Spinal cord (tissue), 10 donors: ENCODE results near the gene NDUFA11. TPM values are rescaled to one million over a fixed set of nuclear protein-coding genes. Genes with fewer than 3 reads are reported as not detected.

Source experiments
- DNase-seq, 6 donors: peaks; one replicate each; pipeline versions ENCODE4 v3.0.0 to v3.0.0-alpha.2; 2013 to 2015; ENCODE audit warnings: low spot score in 6 of 6, low read depth in 4 of 6
- H3K27ac ChIP-seq: one replicate; pipeline ENCODE4 v1.5.1; 2013; ENCODE audit warnings: low read depth, low read length, control low read depth
- H3K27me3 ChIP-seq: one replicate; pipeline ENCODE4 v1.6.1; 2013; ENCODE audit warnings: low read length; ENCODE audit not compliant: control insufficient read depth, insufficient read depth
- H3K36me3 ChIP-seq: one replicate; pipeline ENCODE4 v1.6.1; 2013; ENCODE audit warnings: low read length; ENCODE audit not compliant: control insufficient read depth, insufficient read depth
- H3K4me1 ChIP-seq: one replicate; pipeline ENCODE4 v1.6.1; 2013; ENCODE audit warnings: low read length; ENCODE audit not compliant: control insufficient read depth, insufficient read depth
- H3K4me3 ChIP-seq: one replicate; pipeline ENCODE4 v1.5.1; 2013; ENCODE audit warnings: low read depth, low read length, control low read depth
- H3K9me3 ChIP-seq: one replicate; pipeline ENCODE4 v1.6.1; 2013; ENCODE audit warnings: low read length; ENCODE audit not compliant: control insufficient read depth, insufficient read depth
- WGBS: methylation state at CpG from one replicate; pipeline ENCODE4 v1.1.5; 2013; ENCODE audit warnings: missing lambda C conversion rate; ENCODE audit not compliant: insufficient coverage; 5-methylcytosine and 5-hydroxymethylcytosine counted together
- long read RNA-seq, 4 donors: transcript quantifications; one replicate each; lab custom pipeline, GENCODE V29; 2026
- polyA plus RNA-seq, 2 donors: library from polyadenylated mRNA; unstranded; fragments of 120-200 nt; gene quantifications; one replicate each; pipeline ENCODE4 v1.2.1, GENCODE V29; 2013; ENCODE audit not compliant: insufficient read length in 2 of 2
- total RNA-seq, 2 donors: library from RNA; depleted of rRNA in 1 of 2; stranded (reverse); fragments of 120-200 nt in 1 of 2; fragments of >200 nt in 1 of 2; gene quantifications; one replicate each; pipeline versions ENCODE4 v1.2.3 to v1.2.4, GENCODE V29; 2013 to 2014
- donor health status: healthy.

Gene NDUFA11
- total RNA-seq (100 to 1,000 TPM in 1 of 2 donors, 10 to 100 TPM in 1; 63.6 to 304 TPM), polyA plus RNA-seq (100 to 1,000 TPM; 254 to 262 TPM)
- long read RNA-seq, donor 1, transcript NDUFA11-204 (2 exons, 403 nt): minor isoform, 8 of 268 reads
- long read RNA-seq, donor 1, transcript NDUFA11-205 (3 exons, 2,154 nt): minor isoform, 6 of 268 reads
- long read RNA-seq, donor 1, transcript NDUFA11-201 (4 exons, 539 nt): major isoform, 232 of 268 reads
- long read RNA-seq, donor 1, transcript NDUFA11-206 (5 exons, 657 nt): minor isoform, 8 of 268 reads
- long read RNA-seq, donor 1, partial matches to known transcripts: 14 of 268 reads
- long read RNA-seq, donor 1, other reads (novel, unspliced or antisense): 0 of 268 reads
- long read RNA-seq, donor 2, transcript NDUFA11-201 (4 exons, 539 nt): major isoform, 128 of 137 reads
- long read RNA-seq, donor 2, partial matches to known transcripts: 0 of 137 reads
- long read RNA-seq, donor 2, other reads (novel, unspliced or antisense): 0 of 137 reads
- long read RNA-seq, donor 3, transcript NDUFA11-206 (5 exons, 657 nt): minor isoform, 6 of 176 reads
- long read RNA-seq, donor 3, transcript NDUFA11-201 (4 exons, 539 nt): major isoform, 163 of 176 reads
- long read RNA-seq, donor 3, transcript NDUFA11-205 (3 exons, 2,154 nt): minor isoform, 5 of 176 reads
- long read RNA-seq, donor 3, partial matches to known transcripts: 0 of 176 reads
- long read RNA-seq, donor 3, other reads (novel, unspliced or antisense): 0 of 176 reads
- long read RNA-seq, donor 4, transcript NDUFA11-201 (4 exons, 539 nt): major isoform, 323 of 351 reads
- long read RNA-seq, donor 4, transcript NDUFA11-205 (3 exons, 2,154 nt): minor isoform, 11 of 351 reads
- long read RNA-seq, donor 4, transcript NDUFA11-204 (2 exons, 403 nt): minor isoform, 13 of 351 reads
- long read RNA-seq, donor 4, partial matches to known transcripts: 0 of 351 reads
- long read RNA-seq, donor 4, other reads (novel, unspliced or antisense): 0 of 351 reads

- Histone ChIP-seq H3K36me3 (peaks cover 27% of the 10 kb centered on the region), H3K27ac (peak within 1 kb of the TSS; percentile 94)
- under 1% methylated on average over 57 of the region's 57 CpGs for WGBS
These were observed at the start of gene NDUFA11 for GRCh38 chr19:5903624-5904351. TSS of gene NDUFA11 (minus strand) at chr19:5903790. CDS start at chr19:5903708, 82 bp downstream.

GRCh38 chr19:5953030-5953589 is 49.5 kb upstream of the NDUFA11 start:
- WGBS: 51% methylated on average over 4 of the region's 5 CpGs
- no peak for DNase-seq
- H3K27me3 ChIP-seq: no peaks in the 10 kb centered on the region
- no peak overlapping the region for H3K27ac ChIP-seq
- peaks cover 74% of the 10 kb centered on the region for H3K4me1 ChIP-seq
- no peak overlapping the region for H3K4me3 ChIP-seq
- peaks cover 13% of the 10 kb centered on the region for H3K36me3 ChIP-seq
- H3K9me3 ChIP-seq: no peaks in the 10 kb centered on the region

More at GRCh38 chr19:5903624-5904351, at the start of gene NDUFA11:
- no peaks in the 10 kb centered on the region for H3K27me3 ChIP-seq
- H3K4me1 ChIP-seq: peaks cover 31% of the 10 kb centered on the region
- peak; percentile 88 to 99 (median 96) for DNase-seq
- peak within 1 kb of the TSS; percentile 94 for H3K4me3 ChIP-seq
- H3K9me3 ChIP-seq: no peaks in the 10 kb centered on the region

GRCh38 chr19:5952193-5953029 is 48.8 kb upstream of the NDUFA11 start:
- Histone ChIP-seq H3K9me3 (no peaks in the 10 kb centered on the region), H3K36me3 (peaks cover 13% of the 10 kb centered on the region), H3K4me3 (no peak overlapping the region), H3K27me3 (no peaks in the 10 kb centered on the region), H3K27ac (no peak overlapping the region), H3K4me1 (peaks cover 80% of the 10 kb centered on the region)
- no peak for DNase-seq
- WGBS: 62% methylated on average over 10 of the region's 18 CpGs

GRCh38 chr19:5951338-5951861 is 47.8 kb upstream of the NDUFA11 start:
- 41% methylated on average over 17 of the region's 19 CpGs for WGBS
- Histone ChIP-seq H3K27me3 (no peaks in the 10 kb centered on the region), H3K4me1 (peaks cover 82% of the 10 kb centered on the region), H3K36me3 (peaks cover 12% of the 10 kb centered on the region), H3K4me3 (no peak overlapping the region), H3K27ac (peak overlapping the region; percentile 47), H3K9me3 (no peaks in the 10 kb centered on the region)
- DNase-seq: no peak

- DNase-seq: no peak
- H3K27ac ChIP-seq: peak overlapping the region; percentile 47
- peaks cover 18% of the 10 kb centered on the region for H3K36me3 ChIP-seq
- no CpG with 5 or more reads among the region's 3 CpGs for WGBS
- H3K9me3 ChIP-seq: no peaks in the 10 kb centered on the region
- H3K27me3 ChIP-seq: no peaks in the 10 kb centered on the region
- no peak overlapping the region for H3K4me3 ChIP-seq
- H3K4me1 ChIP-seq: peaks cover 89% of the 10 kb centered on the region
These were observed 47.2 kb upstream of the NDUFA11 start for GRCh38 chr19:5950741-5951140.

GRCh38 chr19:5949792-5950305 is 46.3 kb upstream of the NDUFA11 start:
- Histone ChIP-seq H3K9me3 (no peaks in the 10 kb centered on the region), H3K36me3 (peaks cover 23% of the 10 kb centered on the region), H3K27ac (peak overlapping the region; percentile 60), H3K4me1 (peaks cover 85% of the 10 kb centered on the region), H3K27me3 (no peaks in the 10 kb centered on the region), H3K4me3 (no peak overlapping the region)
- WGBS: 81% methylated on average over 13 of the region's 13 CpGs
- no peak for DNase-seq

GRCh38 chr19:5948752-5949564 is 45.4 kb upstream of the NDUFA11 start:
- no peaks in the 10 kb centered on the region for H3K9me3 ChIP-seq
- peak in 1 of 6 donors; percentile 55 for DNase-seq
- peaks cover 32% of the 10 kb centered on the region for H3K36me3 ChIP-seq
- no peaks in the 10 kb centered on the region for H3K27me3 ChIP-seq
- WGBS: 27% methylated on average over 9 of the region's 13 CpGs
- H3K4me3 ChIP-seq: no peak overlapping the region
- peak overlapping the region; percentile 67 for H3K27ac ChIP-seq
- peaks cover 82% of the 10 kb centered on the region for H3K4me1 ChIP-seq
